ENCODE data around the gene PTPRD.

The PTPRD gene

GRCh38 chr9:8826281-8826680, 1786.5 kb downstream of the PTPRD start:
- no peak for DNase-seq (ENCODE audit: low read depth)

GRCh38 chr9:8825585-8826147, 1787.1 kb downstream of the PTPRD start:
- DNase-seq (ENCODE audit: low read depth), result no peak

GRCh38 chr9:8823131-8823895, 1789.5 kb downstream of the PTPRD start:
- no peak for DNase-seq (ENCODE audit: low read depth)

GRCh38 chr9:8822667-8823025, 1790.2 kb downstream of the PTPRD start:
- DNase-seq (ENCODE audit: low read depth), result no peak

- no peak for DNase-seq (ENCODE audit: low read depth)
Measured at GRCh38 chr9:8821910-8822666, 1790.7 kb downstream of the PTPRD start.

GRCh38 chr9:8817335-8817734, 1795.5 kb downstream of the PTPRD start:
- DNase-seq (ENCODE audit: low read depth), result no peak

GRCh38 chr9:8816361-8816760, 1796.4 kb downstream of the PTPRD start:
- DNase-seq (ENCODE audit: low read depth), result no peak

GRCh38 chr9:8815931-8816330, 1796.9 kb downstream of the PTPRD start:
- DNase-seq (ENCODE audit: low read depth), result no peak

- no peak for DNase-seq (ENCODE audit: low read depth)
Measured at GRCh38 chr9:8815219-8815618, 1797.6 kb downstream of the PTPRD start.

GRCh38 chr9:8812888-8813287, 1799.9 kb downstream of the PTPRD start:
- DNase-seq (ENCODE audit: low read depth), result no peak

- DNase-seq (ENCODE audit: low read depth), result no peak
Measured at GRCh38 chr9:8809741-8810140, 1803.1 kb downstream of the PTPRD start.

GRCh38 chr9:8806150-8806549, 1806.7 kb downstream of the PTPRD start:
- no peak for DNase-seq (ENCODE audit: low read depth)

- DNase-seq (ENCODE audit: low read depth), result no peak
Measured at GRCh38 chr9:8804613-8805012, 1808.2 kb downstream of the PTPRD start.

GRCh38 chr9:8802242-8802641, 1810.6 kb downstream of the PTPRD start:
- DNase-seq (ENCODE audit: low read depth), result no peak

GRCh38 chr9:8800196-8800595, 1812.6 kb downstream of the PTPRD start:
- no peak for DNase-seq (ENCODE audit: low read depth)

- DNase-seq (ENCODE audit: low read depth), result no peak
Measured at GRCh38 chr9:8799615-8800014, 1813.2 kb downstream of the PTPRD start.

- DNase-seq (ENCODE audit: low read depth), result no peak
Measured at GRCh38 chr9:8799206-8799605, 1813.6 kb downstream of the PTPRD start.

- DNase-seq (ENCODE audit: low read depth), result no peak
Measured at GRCh38 chr9:8784838-8785237, 1828.0 kb downstream of the PTPRD start.

GRCh38 chr9:8783941-8784340, 1828.9 kb downstream of the PTPRD start:
- DNase-seq (ENCODE audit: low read depth), result no peak

GRCh38 chr9:8782237-8782636, 1830.6 kb downstream of the PTPRD start:
- DNase-seq (ENCODE audit: low read depth), result no peak

GRCh38 chr9:8781458-8781857, 1831.3 kb downstream of the PTPRD start:
- no peak for DNase-seq (ENCODE audit: low read depth)

GRCh38 chr9:8780386-8780785, 1832.4 kb downstream of the PTPRD start:
- DNase-seq (ENCODE audit: low read depth), result no peak

- no peak for DNase-seq (ENCODE audit: low read depth)
Measured at GRCh38 chr9:8779478-8779877, 1833.3 kb downstream of the PTPRD start.
